GM21723 (cell line): ENCODE measurements around the gene TSR2.
"Not testable (repeated sequence)": the region's sequence is repeated elsewhere in the genome, so short reads cannot be mapped to it uniquely, and the experiment has no call there.

Experiments used
- ATAC-seq: cut with Tn5 transposase; IDR thresholded peaks from one replicate; pipeline ENCODE4 v1.9.1; 2021; ENCODE audit warnings: mild to moderate bottlenecking, moderate library complexity; ENCODE audit not compliant: unreplicated experiment

The TSR2 gene

GRCh38 chrX:54470054-54470760 is 30.0 kb downstream of the TSR2 start:
- ATAC-seq, result no peak

GRCh38 chrX:54473993-54474859 is 34.0 kb downstream of the TSR2 start:
- no peak for ATAC-seq

GRCh38 chrX:54479136-54480111 is 39.2 kb downstream of the TSR2 start:
- no peak for ATAC-seq

GRCh38 chrX:54482839-54483593 is 42.8 kb downstream of the TSR2 start:
- no peak for ATAC-seq

GRCh38 chrX:54483946-54484345 is 43.7 kb downstream of the TSR2 start:
- ATAC-seq, result no peak

- ATAC-seq, result no peak
These were observed 44.5 kb downstream of the TSR2 start for GRCh38 chrX:54484666-54485065.

- not testable (repeated sequence) for ATAC-seq
These were observed 49.6 kb downstream of the TSR2 start for GRCh38 chrX:54489819-54490218.

- no peak for ATAC-seq
These were observed 52.1 kb downstream of the TSR2 start for GRCh38 chrX:54492340-54492739.

GRCh38 chrX:54494166-54494988 is 54.2 kb downstream of the TSR2 start:
- no peak for ATAC-seq
